HG03558 (cell line): ENCODE data around the gene SIK3.
"Not testable (repeated sequence)": the region's sequence is repeated elsewhere in the genome, so short reads cannot be mapped to it uniquely, and the experiment has no call there.

Experiments used
- ATAC-seq: cut with Tn5 transposase; IDR thresholded peaks from one replicate; pipeline ENCODE4 v1.9.1; 2021; ENCODE audit warnings: moderate number of reproducible peaks; ENCODE audit not compliant: unreplicated experiment; ENCODE audit errors: extremely low read depth

Gene SIK3

GRCh38 chr11:116819049-116819448 is 279.2 kb downstream of the SIK3 start:
- ATAC-seq, result no peak

- no peak for ATAC-seq
These were observed 283.7 kb downstream of the SIK3 start for GRCh38 chr11:116814502-116814901.

GRCh38 chr11:116813781-116814471 is 284.3 kb downstream of the SIK3 start:
- no peak for ATAC-seq

- ATAC-seq, result no peak
These were observed 285.1 kb downstream of the SIK3 start for GRCh38 chr11:116813170-116813569.

- ATAC-seq, result no peak
These were observed 286.1 kb downstream of the SIK3 start for GRCh38 chr11:116812109-116812508.

GRCh38 chr11:116811194-116811593 is 287.0 kb downstream of the SIK3 start:
- ATAC-seq, result no peak

- ATAC-seq, result no peak
These were observed 289.7 kb downstream of the SIK3 start for GRCh38 chr11:116808262-116809175.

- ATAC-seq, result no peak
These were observed 290.5 kb downstream of the SIK3 start for GRCh38 chr11:116807601-116808261.

GRCh38 chr11:116804001-116804400 is 294.2 kb downstream of the SIK3 start:
- no peak for ATAC-seq

GRCh38 chr11:116801662-116802061 is 296.6 kb downstream of the SIK3 start:
- ATAC-seq, result not testable (repeated sequence)

GRCh38 chr11:116800610-116801009 is 297.6 kb downstream of the SIK3 start:
- ATAC-seq, result no peak

- ATAC-seq, result no peak
These were observed 299.9 kb downstream of the SIK3 start for GRCh38 chr11:116798368-116798767.

GRCh38 chr11:116797816-116798215 is 300.4 kb downstream of the SIK3 start:
- no peak for ATAC-seq

GRCh38 chr11:116796548-116796947 is 301.7 kb downstream of the SIK3 start:
- ATAC-seq, result no peak

GRCh38 chr11:116794851-116795250 is 303.4 kb downstream of the SIK3 start:
- no peak for ATAC-seq

GRCh38 chr11:116793772-116794097 is 304.5 kb downstream of the SIK3 start:
- ATAC-seq, result no peak
